Measurements from ENCODE around the gene FLCN. TPM values are rescaled to one million over a fixed set of nuclear protein-coding genes. Genes with fewer than 3 reads are reported as not detected.

Gene FLCN
- total RNA-seq, 2 experiments from 2014 or later: 36.2 to 47.7 TPM

Other genes with a start within 250 kb of the FLCN start
- gene MPRIP, start 194.7 kb downstream of the FLCN start, total RNA-seq: 100 to 1,000 TPM; 206 to 209 TPM
- 10 to 100 TPM in 1 of 2 experiments, 1 to 10 TPM in 1; 5.2 to 12.5 TPM for gene PLD6, start 30.8 kb downstream of the FLCN start, total RNA-seq
- gene COPS3, start 44.1 kb upstream of the FLCN start, total RNA-seq: 100 to 1,000 TPM in 1 of 2 experiments, 10 to 100 TPM in 1; 93.9 to 125 TPM
- gene NT5M, start 66.2 kb upstream of the FLCN start, total RNA-seq: 10 to 100 TPM in 1 of 2 experiments, 1 to 10 TPM in 1; 6.3 to 12.5 TPM
- gene MED9, start 239.8 kb upstream of the FLCN start, total RNA-seq: 10 to 100 TPM; 15.1 to 17.5 TPM